Dermis blood vessel endothelial cell (primary cell): Measurements from ENCODE around the gene LYL1. TPM values are rescaled to one million over a fixed set of nuclear protein-coding genes. Genes with fewer than 3 reads are reported as not detected.
A peak's percentile ranks its signal among the peaks of the same experiment; 100 is the strongest.

Experiments used
- DNase-seq: peaks from one replicate; pipeline ENCODE4 v3.0.0; 2010
- total RNA-seq: library from RNA; depleted of rRNA; stranded (reverse); fragments of >200 nt; gene quantifications from 2 replicates; pipeline ENCODE4 v1.2.3, GENCODE V29; 2014

Gene LYL1
- total RNA-seq, 1 donor from 2014 or later: 55.0 TPM

GRCh38 chr19:13071444-13072187 lies 31.0 kb downstream of the LYL1 start:
- no peak for DNase-seq

- no peak for DNase-seq
These were observed 32.1 kb downstream of the LYL1 start for GRCh38 chr19:13070425-13071140.

DNA sequence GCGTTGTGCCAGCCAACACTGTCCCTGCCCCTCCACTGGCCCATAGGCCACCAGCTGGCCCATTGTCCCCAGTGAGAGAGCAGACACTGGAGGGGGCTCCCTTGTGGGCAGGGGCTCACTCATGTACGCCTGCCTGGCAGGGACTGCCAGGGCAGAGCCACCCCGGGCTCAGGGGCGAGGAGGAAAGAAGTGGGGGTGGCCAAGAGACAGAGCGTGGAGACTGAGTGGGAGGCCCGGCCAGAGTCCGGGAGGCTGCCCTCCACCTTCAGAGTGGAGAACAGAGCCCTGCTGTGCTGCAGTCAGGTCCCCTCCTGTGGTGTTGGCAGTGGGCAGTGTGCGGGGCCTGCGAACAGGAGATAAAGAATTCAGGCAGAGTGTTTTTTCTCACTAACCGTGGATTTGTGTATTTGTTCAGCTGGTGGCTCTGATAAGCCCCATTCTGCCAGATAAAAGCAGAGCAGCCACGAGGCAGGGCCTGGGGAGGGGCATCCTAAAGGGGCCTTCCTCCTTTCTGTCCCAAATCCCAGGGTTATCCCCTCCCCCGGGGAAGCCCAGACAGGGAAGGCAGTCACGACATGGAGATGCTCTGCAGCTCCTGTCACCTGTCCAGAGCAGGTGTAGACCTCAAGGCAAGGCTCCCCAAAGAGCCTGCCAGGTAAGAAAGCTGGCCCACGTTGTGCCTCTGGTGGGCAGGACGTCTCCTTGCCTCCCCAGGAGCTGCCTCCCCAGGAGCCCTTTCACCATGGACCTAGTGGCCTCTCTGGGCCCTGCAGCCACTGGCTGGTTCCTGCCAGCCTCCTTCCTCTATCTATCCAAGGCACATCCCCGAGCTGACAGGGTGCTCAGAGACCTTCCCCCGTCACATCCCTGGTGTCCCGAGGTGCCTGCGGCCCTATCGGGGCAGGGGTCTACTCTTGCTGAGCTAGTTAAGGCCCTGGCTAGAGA lies 33.0 kb downstream of the LYL1 start:
- no peak for DNase-seq

DNA sequence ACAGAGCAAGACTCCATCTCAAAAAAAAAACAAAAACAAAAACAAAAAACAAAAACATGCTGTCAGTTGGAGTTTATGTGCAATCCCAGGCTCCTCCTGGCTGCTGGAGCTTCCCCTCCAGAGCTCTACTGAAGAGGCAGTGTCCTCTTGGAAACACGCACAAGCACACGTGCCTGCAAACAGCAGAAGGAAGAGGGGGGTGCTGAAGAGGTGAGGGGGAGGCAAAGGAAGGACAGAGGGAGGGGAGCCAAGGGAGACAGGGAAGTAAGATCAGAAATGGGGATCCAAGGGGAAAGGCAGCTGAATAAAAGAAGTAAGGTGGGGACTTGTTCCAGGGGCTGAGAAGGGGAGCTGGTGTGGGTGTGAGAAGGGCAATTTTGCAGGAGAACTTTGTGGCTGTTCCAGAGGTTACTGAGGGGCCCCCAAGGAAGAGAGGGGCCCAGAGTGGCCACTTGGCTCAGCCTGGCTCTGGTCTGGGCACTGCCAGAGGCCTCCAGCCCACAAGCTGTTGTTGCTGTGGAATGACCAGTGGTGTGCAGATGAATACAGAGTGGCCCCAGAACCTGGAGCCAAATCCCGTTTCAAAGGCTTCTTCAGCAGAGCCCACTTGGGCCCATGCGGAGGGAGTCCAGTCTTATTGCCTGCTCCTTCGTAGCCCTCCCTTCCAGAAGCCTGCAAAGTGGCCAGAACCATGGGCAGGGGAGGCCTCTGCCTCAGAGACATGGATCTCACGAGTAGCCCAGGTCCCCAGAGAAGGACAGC lies 34.4 kb downstream of the LYL1 start:
- DNase-seq: no peak

- no peak for DNase-seq
These were observed 35.5 kb downstream of the LYL1 start for GRCh38 chr19:13066933-13067807.

DNA sequence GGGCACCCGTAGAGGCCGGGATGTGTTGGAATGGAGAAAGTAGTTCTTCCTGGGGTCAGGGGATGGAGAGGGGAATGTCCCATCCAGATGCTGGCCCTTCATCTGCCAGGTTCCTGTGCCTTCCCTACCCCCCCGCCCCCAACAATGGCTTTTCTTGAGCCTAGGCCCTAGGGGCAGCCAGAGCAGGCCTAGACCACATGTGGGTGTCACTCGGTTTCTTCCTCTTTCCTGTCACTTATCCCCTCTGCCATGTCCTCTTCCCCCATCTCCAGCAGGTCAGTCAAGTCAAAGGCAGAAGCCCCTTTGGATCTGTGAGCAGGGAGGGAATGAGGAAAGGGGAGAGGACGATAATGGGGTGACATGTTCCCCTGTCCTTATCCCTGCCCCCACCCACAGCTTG lies 36.4 kb downstream of the LYL1 start:
- DNase-seq: no peak

GRCh38 chr19:13064092-13064489 lies 38.6 kb downstream of the LYL1 start:
- DNase-seq: no peak

- DNase-seq: no peak
These were observed 39.1 kb downstream of the LYL1 start for GRCh38 chr19:13063461-13064091.

GRCh38 chr19:13062317-13062716 lies 40.3 kb downstream of the LYL1 start:
- DNase-seq: no peak

- peak; percentile 88 for DNase-seq
These were observed 41.4 kb downstream of the LYL1 start for GRCh38 chr19:13060964-13061927.

DNA sequence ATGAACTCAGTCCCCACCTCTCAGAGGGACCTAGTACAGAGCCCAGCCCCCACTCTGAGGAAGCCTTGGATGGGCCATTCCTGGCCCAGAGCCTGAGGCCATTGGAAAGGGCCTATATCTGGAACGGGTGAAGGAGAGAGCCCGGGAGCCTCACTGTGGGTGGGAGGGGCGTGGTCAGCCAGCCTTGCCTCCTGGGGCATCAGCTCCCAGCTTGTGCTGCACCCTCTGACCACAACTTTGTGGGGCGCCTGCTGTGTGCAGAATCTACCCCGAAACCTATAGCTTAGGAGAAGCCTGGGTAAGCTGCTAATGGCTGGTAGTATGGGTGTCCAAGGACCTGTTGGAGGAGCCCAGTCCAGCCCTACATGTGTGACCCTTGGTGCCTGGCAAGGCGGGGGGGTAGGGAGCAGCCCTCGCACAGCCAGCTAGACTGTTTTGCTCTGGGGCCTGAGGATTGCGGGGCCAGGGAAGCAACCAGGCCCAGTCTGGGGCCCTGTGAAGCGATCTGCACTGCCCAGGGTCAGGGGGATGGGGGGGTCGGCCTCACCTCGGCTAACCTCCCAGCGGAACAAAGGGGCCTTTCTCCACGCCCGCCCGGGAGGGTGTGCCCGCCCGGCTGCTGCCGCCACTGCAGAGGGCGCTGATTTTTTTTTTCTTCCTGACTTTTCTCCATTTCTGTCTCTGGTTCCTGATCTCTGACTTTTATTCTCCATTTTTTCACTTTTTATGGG lies 42.3 kb downstream of the LYL1 start:
- no peak for DNase-seq

- no peak for DNase-seq
These were observed 43.6 kb downstream of the LYL1 start for GRCh38 chr19:13058951-13059660.

DNA sequence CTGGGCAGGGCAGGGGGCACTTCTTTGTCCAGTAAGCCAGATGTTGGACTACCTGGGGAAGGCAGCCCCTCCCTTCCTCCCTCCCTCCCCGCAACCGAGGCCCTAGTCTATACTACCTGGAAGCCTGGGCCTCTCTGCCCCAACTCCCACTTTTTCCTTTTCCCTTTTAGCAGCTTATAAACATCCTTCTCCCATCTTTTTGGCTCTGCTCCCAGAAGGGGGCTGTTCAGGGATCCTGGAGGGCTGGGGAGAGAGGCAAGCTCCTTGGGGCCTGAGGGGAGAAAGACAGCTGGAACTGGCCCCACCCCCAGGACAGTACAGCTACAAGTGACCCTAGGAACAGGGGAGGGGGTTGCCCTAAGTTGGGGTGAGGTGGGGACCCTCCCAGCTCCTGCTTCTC lies 44.9 kb downstream of the LYL1 start:
- no peak for DNase-seq

DNA sequence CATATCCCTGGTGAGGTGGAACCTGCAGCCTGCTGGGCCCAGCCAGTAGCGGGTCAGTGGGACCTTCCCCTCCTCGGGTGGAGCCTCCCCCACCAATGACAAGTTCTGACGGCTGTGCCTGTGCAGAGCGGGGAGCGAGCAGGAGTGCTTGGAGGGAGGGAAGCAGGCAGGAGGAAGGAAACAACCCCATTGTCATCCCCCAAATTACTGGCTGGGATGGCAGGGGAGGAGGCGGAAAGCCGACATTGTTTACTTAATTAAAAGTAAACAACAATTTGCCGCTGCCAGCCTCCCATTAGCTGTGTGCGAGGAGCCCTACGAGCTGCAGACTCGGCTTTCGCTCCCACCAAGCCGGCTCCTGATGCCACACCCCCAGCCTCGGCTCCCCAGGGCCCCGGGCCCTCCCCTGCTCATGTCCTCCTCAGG lies 45.5 kb downstream of the LYL1 start:
- DNase-seq: no peak

- no peak for DNase-seq
These were observed 46.5 kb downstream of the LYL1 start for GRCh38 chr19:13056052-13056660.

GRCh38 chr19:13055213-13056051 lies 47.2 kb downstream of the LYL1 start:
- peak; percentile 44 for DNase-seq
